Upper lobe of left lung (tissue), 6 donors: ENCODE results near the gene TMF1. TPM values are rescaled to one million over a fixed set of nuclear protein-coding genes. Genes with fewer than 3 reads are reported as not detected.
A peak's percentile ranks its signal among the peaks of the same experiment; 100 is the strongest.

ENCODE experiments used
- ATAC-seq, 2 donors: fragments of 200-7000 bp; cut with Tn5 transposase; one replicate each; pipeline ENCODE4 v1.9.1; 2022; ENCODE audit warnings: mild to moderate bottlenecking in 2 of 2, moderate library complexity in 2 of 2; ENCODE audit not compliant: low FRiP score in 2 of 2
- DNase-seq, 2 donors: peaks; one replicate each; pipeline ENCODE4 v3.0.0-alpha.2; 2019 to 2020
- H3K27ac ChIP-seq, 4 donors: fragments of 200-600 bp; sonication (generic); one replicate each; pipeline ENCODE4 v1.5.1; 2016 to 2019
- H3K27me3 ChIP-seq, 4 donors: fragments of 200-600 bp; sonication (generic); one replicate each; pipeline ENCODE4 v1.5.1; 2017 to 2019
- H3K36me3 ChIP-seq, 4 donors: fragments of 200-600 bp; sonication (generic); one replicate each; pipeline ENCODE4 v1.5.1; 2016 to 2019
- H3K4me1 ChIP-seq, 4 donors: fragments of 200-600 bp; sonication (generic); one replicate each; pipeline ENCODE4 v1.5.1; 2018 to 2019
- H3K4me3 ChIP-seq, 4 donors: fragments of 200-600 bp; sonication (generic); one replicate each; pipeline ENCODE4 v1.5.1; 2017 to 2019; ENCODE audit warnings: mild to moderate bottlenecking in 2 of 4, moderate library complexity in 1 of 4
- H3K9me3 ChIP-seq, 4 donors: fragments of 200-600 bp; sonication (generic); one replicate each; pipeline ENCODE4 v1.5.1; 2018 to 2019
- CTCF ChIP-seq, 6 experiments: fragments of 450-650 bp in 4 of 6; fragments of 200-600 bp in 2 of 6; sonication (generic) in 2 of 6; IDR thresholded peaks; one replicate each; pipeline ENCODE4 v1.5.1; 2016 to 2019; ENCODE audit warnings: antibody characterized with exemption in 6 of 6
- EP300 ChIP-seq, 4 donors: sonication (generic); formaldehyde crosslinking; IDR thresholded peaks; one replicate each; pipeline ENCODE4 v1.5.1; 2017; ENCODE audit warnings: antibody characterized with exemption in 4 of 4, control low read depth in 2 of 4
- POLR2A ChIP-seq, 4 donors: fragments of 450-650 bp; IDR thresholded peaks; one replicate each; pipeline ENCODE4 v1.5.1; 2016 to 2017; ENCODE audit warnings: antibody characterized with exemption in 4 of 4, mild to moderate bottlenecking in 2 of 4
- POLR2AphosphoS5 ChIP-seq, 2 donors: sonication (generic); formaldehyde crosslinking; IDR thresholded peaks; one replicate each; pipeline ENCODE4 v1.5.1; 2017; ENCODE audit warnings: antibody characterized with exemption in 2 of 2
- WGBS, 2 donors: methylation state at CpG; one replicate each; pipeline ENCODE4 v1.1.5; 2017 to 2018; 5-methylcytosine and 5-hydroxymethylcytosine counted together
- total RNA-seq, 6 donors: library from RNA; depleted of rRNA in 4 of 6; stranded (reverse); fragments of >200 nt in 4 of 6; gene quantifications; one replicate each; pipeline versions ENCODE4 v1.1.0 to v1.2.1, GENCODE V29; 2016 to 2021
- donor health status: DM: no; HTN: no; CAD: no; lungs with moderate emphysema.
- donor health status: DM: no; HTN: yes; CAD: no; lungs with severe emphysema.

Gene TMF1
- total RNA-seq, 6 donors from 2014 or later: 30.2 to 212 (median 53.0) TPM

GRCh38 chr3:68987322-68987721 is 64.8 kb downstream of the TMF1 start:
- Histone ChIP-seq H3K36me3 (peaks cover 18 to 90% (median 48%) of the 10 kb centered on the region in 4 donors), H3K27me3 (no peaks in the 10 kb centered on the region), H3K27ac (no peak overlapping the region), H3K4me3 (no peak overlapping the region), H3K4me1 (no peaks in the 10 kb centered on the region), H3K9me3 (no peaks in the 10 kb centered on the region)
- no peak for ATAC-seq
- no peak for DNase-seq
- TF ChIP-seq POLR2AphosphoS5 (IDR thresholded peaks at IDR 0.05): no peak
- TF ChIP-seq CTCF (IDR thresholded peaks at IDR 0.05): no peak
- TF ChIP-seq EP300 (IDR thresholded peaks at IDR 0.05): no peak
- no peak for TF ChIP-seq POLR2A (IDR thresholded peaks at IDR 0.05)
- WGBS, 2 donors: 74 to 88% methylated on average over 6 of the region's 6 CpGs

- H3K9me3 ChIP-seq: no peaks in the 10 kb centered on the region
- H3K27ac ChIP-seq: no peak overlapping the region
- peaks cover 18 to 93% (median 52%) of the 10 kb centered on the region in 4 donors for H3K36me3 ChIP-seq
- no peaks in the 10 kb centered on the region for H3K27me3 ChIP-seq
- no peak overlapping the region for H3K4me3 ChIP-seq
- no peak for DNase-seq
- TF ChIP-seq POLR2A (IDR thresholded peaks at IDR 0.05): no peak
- TF ChIP-seq CTCF (IDR thresholded peaks at IDR 0.05): no peak
- no peak for TF ChIP-seq POLR2AphosphoS5 (IDR thresholded peaks at IDR 0.05)
- TF ChIP-seq EP300 (IDR thresholded peaks at IDR 0.05): no peak
- no peaks in the 10 kb centered on the region for H3K4me1 ChIP-seq
- WGBS, 2 donors: 96 to 97% methylated on average over 6 of the region's 6 CpGs
- ATAC-seq: peak in 1 of 2 donors; percentile 26
Observed at GRCh38 chr3:68986496-68987208, 65.5 kb downstream of the TMF1 start.

GRCh38 chr3:68985146-68985790 is 66.9 kb downstream of the TMF1 start:
- TF ChIP-seq CTCF (IDR thresholded peaks at IDR 0.05): no peak
- no peak for TF ChIP-seq EP300 (IDR thresholded peaks at IDR 0.05)
- no peak for TF ChIP-seq POLR2A (IDR thresholded peaks at IDR 0.05)
- TF ChIP-seq POLR2AphosphoS5 (IDR thresholded peaks at IDR 0.05): no peak
- H3K36me3 ChIP-seq: peaks cover 18 to 93% (median 64%) of the 10 kb centered on the region in 4 donors
- 51 to 92% methylated on average over 3 of the region's 3 CpGs for WGBS, 2 donors

GRCh38 chr3:68984011-68984530 is 68.1 kb downstream of the TMF1 start:
- H3K27ac ChIP-seq: no peak overlapping the region
- TF ChIP-seq POLR2A (IDR thresholded peaks at IDR 0.05) (no peak), CTCF (IDR thresholded peaks at IDR 0.05) (no peak), POLR2AphosphoS5 (IDR thresholded peaks at IDR 0.05) (no peak), EP300 (IDR thresholded peaks at IDR 0.05) (no peak)
- H3K27me3 ChIP-seq: no peaks in the 10 kb centered on the region
- WGBS, 2 donors: 77 to 94% methylated on average over 5 of the region's 5 CpGs
- DNase-seq (no peak), ATAC-seq (peak in 1 of 2 donors; percentile 38)
- H3K36me3 ChIP-seq: peaks cover 18 to 100% (median 72%) of the 10 kb centered on the region in 4 donors
- no peak overlapping the region for H3K4me3 ChIP-seq
- H3K4me1 ChIP-seq: no peaks in the 10 kb centered on the region
- H3K9me3 ChIP-seq: no peaks in the 10 kb centered on the region

More at GRCh38 chr3:68985146-68985790, 66.9 kb downstream of the TMF1 start:
- no peaks in the 10 kb centered on the region for H3K4me1 ChIP-seq
- no peak overlapping the region for H3K4me3 ChIP-seq
- H3K27me3 ChIP-seq: no peaks in the 10 kb centered on the region
- ATAC-seq (no peak), DNase-seq (no peak)
- H3K9me3 ChIP-seq: no peaks in the 10 kb centered on the region
- H3K27ac ChIP-seq: no peak overlapping the region
